Activated naive CD8-positive, alpha-beta T cell treated with anti-CD3 and anti-CD28 coated beads for 36 hours (primary cell): Measurements from ENCODE around the gene PRDM16. TPM values are rescaled to one million over a fixed set of nuclear protein-coding genes. Genes with fewer than 3 reads are reported as not detected.

ENCODE experiments used
- DNase-seq: peaks from one replicate; pipeline ENCODE4 v3.0.0; 2021
- H3K27ac Mint-ChIP-seq: one replicate; pipeline ENCODE4 v1.8.0; 2022; ENCODE audit warnings: mild to moderate bottlenecking, moderate library complexity, mixed read lengths
- H3K27me3 Mint-ChIP-seq: one replicate; pipeline ENCODE4 v1.8.0; 2022; ENCODE audit warnings: mild to moderate bottlenecking, mixed read lengths
- H3K36me3 Mint-ChIP-seq: one replicate; pipeline ENCODE4 v1.8.0; 2021; ENCODE audit warnings: mild to moderate bottlenecking, mixed read lengths
- H3K4me1 Mint-ChIP-seq: one replicate; pipeline ENCODE4 v1.8.0; 2021; ENCODE audit warnings: mixed read lengths
- H3K4me3 Mint-ChIP-seq: one replicate; pipeline ENCODE4 v1.8.0; 2022; ENCODE audit warnings: mild to moderate bottlenecking, moderate library complexity, mixed read lengths
- H3K9me3 Mint-ChIP-seq: one replicate; pipeline ENCODE4 v1.8.0; 2022; ENCODE audit warnings: mixed read lengths
- total RNA-seq, 2 experiments: library from RNA; stranded (reverse); gene quantifications; one replicate each; pipeline ENCODE4 v1.2.3, GENCODE V29; 2021

Gene PRDM16
- total RNA-seq, 2 experiments from 2014 or later = 0.06 to 0.12 TPM

- no peak overlapping the region for H3K4me3 Mint-ChIP-seq
- no peak overlapping the region for H3K27ac Mint-ChIP-seq
- DNase-seq = no peak
- no peaks in the 10 kb centered on the region for H3K36me3 Mint-ChIP-seq
- H3K27me3 Mint-ChIP-seq = no peaks in the 10 kb centered on the region
- H3K9me3 Mint-ChIP-seq = peaks cover 9% of the 10 kb centered on the region
- no peaks in the 10 kb centered on the region for H3K4me1 Mint-ChIP-seq
Observed at GRCh38 chr1:3346478-3346877, 277.5 kb downstream of the PRDM16 start.

- Mint-ChIP-seq H3K36me3 (no peaks in the 10 kb centered on the region), H3K4me3 (no peak overlapping the region), H3K27ac (no peak overlapping the region), H3K4me1 (no peaks in the 10 kb centered on the region), H3K27me3 (peaks cover 3% of the 10 kb centered on the region), H3K9me3 (peaks cover 9% of the 10 kb centered on the region)
- no peak for DNase-seq
Observed at GRCh38 chr1:3347257-3348020, 278.4 kb downstream of the PRDM16 start.

GRCh38 chr1:3348196-3348865, 279.3 kb downstream of the PRDM16 start:
- H3K4me1 Mint-ChIP-seq = no peaks in the 10 kb centered on the region
- peaks cover 6% of the 10 kb centered on the region for H3K27me3 Mint-ChIP-seq
- DNase-seq = no peak
- H3K36me3 Mint-ChIP-seq = no peaks in the 10 kb centered on the region
- peaks cover 8% of the 10 kb centered on the region for H3K9me3 Mint-ChIP-seq
- H3K27ac Mint-ChIP-seq = no peak overlapping the region
- H3K4me3 Mint-ChIP-seq = no peak overlapping the region

GRCh38 chr1:3349161-3349967, 280.4 kb downstream of the PRDM16 start:
- H3K36me3 Mint-ChIP-seq = no peaks in the 10 kb centered on the region
- no peak overlapping the region for H3K27ac Mint-ChIP-seq
- DNase-seq = no peak
- no peak overlapping the region for H3K4me3 Mint-ChIP-seq
- H3K27me3 Mint-ChIP-seq = peaks cover 6% of the 10 kb centered on the region
- H3K9me3 Mint-ChIP-seq = peaks cover 2% of the 10 kb centered on the region
- H3K4me1 Mint-ChIP-seq = no peaks in the 10 kb centered on the region

GRCh38 chr1:3349968-3350299, 280.9 kb downstream of the PRDM16 start:
- no peaks in the 10 kb centered on the region for H3K4me1 Mint-ChIP-seq

GRCh38 chr1:3350506-3351261, 281.7 kb downstream of the PRDM16 start:
- H3K4me1 Mint-ChIP-seq = no peaks in the 10 kb centered on the region
- no peaks in the 10 kb centered on the region for H3K36me3 Mint-ChIP-seq
- no peak overlapping the region for H3K27ac Mint-ChIP-seq
- H3K27me3 Mint-ChIP-seq = peaks cover 9% of the 10 kb centered on the region
- H3K9me3 Mint-ChIP-seq = no peaks in the 10 kb centered on the region
- no peak for DNase-seq
- no peak overlapping the region for H3K4me3 Mint-ChIP-seq

More at GRCh38 chr1:3349968-3350299, 280.9 kb downstream of the PRDM16 start:
- no peak overlapping the region for H3K4me3 Mint-ChIP-seq
- H3K27ac Mint-ChIP-seq = no peak overlapping the region
- H3K9me3 Mint-ChIP-seq = no peaks in the 10 kb centered on the region
- peaks cover 6% of the 10 kb centered on the region for H3K27me3 Mint-ChIP-seq
- no peaks in the 10 kb centered on the region for H3K36me3 Mint-ChIP-seq
- DNase-seq = no peak

- Mint-ChIP-seq H3K4me1 (no peaks in the 10 kb centered on the region), H3K27me3 (peaks cover 9% of the 10 kb centered on the region), H3K27ac (no peak overlapping the region), H3K4me3 (no peak overlapping the region), H3K36me3 (no peaks in the 10 kb centered on the region), H3K9me3 (no peaks in the 10 kb centered on the region)
- DNase-seq = no peak
Observed at GRCh38 chr1:3351449-3352298, 282.7 kb downstream of the PRDM16 start.

- DNase-seq = no peak
- H3K27me3 Mint-ChIP-seq = peaks cover 9% of the 10 kb centered on the region
- H3K36me3 Mint-ChIP-seq = no peaks in the 10 kb centered on the region
- no peaks in the 10 kb centered on the region for H3K9me3 Mint-ChIP-seq
- H3K4me1 Mint-ChIP-seq = no peaks in the 10 kb centered on the region
- no peak overlapping the region for H3K4me3 Mint-ChIP-seq
- H3K27ac Mint-ChIP-seq = no peak overlapping the region
Observed at GRCh38 chr1:3352299-3352951, 283.4 kb downstream of the PRDM16 start.

GRCh38 chr1:3352952-3353331, 283.9 kb downstream of the PRDM16 start:
- Mint-ChIP-seq H3K27ac (no peak overlapping the region), H3K4me1 (no peaks in the 10 kb centered on the region), H3K9me3 (no peaks in the 10 kb centered on the region), H3K27me3 (peaks cover 9% of the 10 kb centered on the region), H3K4me3 (no peak overlapping the region), H3K36me3 (no peaks in the 10 kb centered on the region)
- DNase-seq = no peak

GRCh38 chr1:3353876-3354275, 284.9 kb downstream of the PRDM16 start:
- Mint-ChIP-seq H3K36me3 (no peaks in the 10 kb centered on the region), H3K27me3 (peaks cover 9% of the 10 kb centered on the region), H3K9me3 (no peaks in the 10 kb centered on the region), H3K27ac (no peak overlapping the region), H3K4me1 (no peaks in the 10 kb centered on the region), H3K4me3 (no peak overlapping the region)
- no peak for DNase-seq

- no peak overlapping the region for H3K27ac Mint-ChIP-seq
- no peaks in the 10 kb centered on the region for H3K36me3 Mint-ChIP-seq
- H3K4me1 Mint-ChIP-seq = no peaks in the 10 kb centered on the region
- no peaks in the 10 kb centered on the region for H3K9me3 Mint-ChIP-seq
- no peak overlapping the region for H3K4me3 Mint-ChIP-seq
- H3K27me3 Mint-ChIP-seq = peaks cover 9% of the 10 kb centered on the region
- DNase-seq = no peak
Observed at GRCh38 chr1:3355089-3355488, 286.1 kb downstream of the PRDM16 start.

- H3K27ac Mint-ChIP-seq = no peak overlapping the region
- no peak overlapping the region for H3K4me3 Mint-ChIP-seq
- DNase-seq = no peak
- no peaks in the 10 kb centered on the region for H3K4me1 Mint-ChIP-seq
- no peaks in the 10 kb centered on the region for H3K36me3 Mint-ChIP-seq
- no peaks in the 10 kb centered on the region for H3K9me3 Mint-ChIP-seq
- H3K27me3 Mint-ChIP-seq = peaks cover 9% of the 10 kb centered on the region
Observed at GRCh38 chr1:3355894-3356826, 287.2 kb downstream of the PRDM16 start.
